H1 (cell line): Measurements from ENCODE around the gene ALK. TPM values are rescaled to one million over a fixed set of nuclear protein-coding genes. Genes with fewer than 3 reads are reported as not detected.

ENCODE experiments used
- ATF2 ChIP-seq: IDR thresholded peaks from 2 replicates; pipeline ENCODE4 v1.6.1; 2012; ENCODE audit warnings: low read length, inconsistent platforms
- BACH1 ChIP-seq: IDR thresholded peaks from 2 replicates; pipeline ENCODE4 v1.6.1; 2012; ENCODE audit warnings: low read length, improper control_type of control experiment
- CHD1 ChIP-seq: IDR thresholded peaks from 2 replicates; pipeline ENCODE4 v1.6.1; 2012; ENCODE audit warnings: low read depth, low read length, improper control_type of control experiment
- CHD7 ChIP-seq: fragments of 300-600 bp; sonication (generic); IDR thresholded peaks from 2 replicates; pipeline ENCODE4 v1.7.1; 2012; ENCODE audit warnings: low read length, moderate library complexity, mild to moderate bottlenecking, inconsistent platforms; ENCODE audit not compliant: insufficient replicate concordance
- KDM5A ChIP-seq: fragments of 200-600 bp; IDR thresholded peaks from 2 replicates; pipeline ENCODE4 v1.7.1; 2012; ENCODE audit warnings: mild to moderate bottlenecking, low read length, inconsistent platforms, mixed read lengths
- SP1 ChIP-seq: IDR thresholded peaks from 2 replicates; pipeline ENCODE4 v1.6.1; 2011; ENCODE audit warnings: low read depth, low read length
- SRF ChIP-seq: IDR thresholded peaks from 2 replicates; pipeline ENCODE4 v1.6.1; 2011; ENCODE audit warnings: mild to moderate bottlenecking, low read depth, low read length, moderate library complexity
- TEAD4 ChIP-seq: IDR thresholded peaks from 2 replicates; pipeline ENCODE4 v1.6.1; 2012; ENCODE audit warnings: low read depth, low read length, inconsistent platforms, mixed read lengths
- ZNF274 ChIP-seq: IDR thresholded peaks from 2 replicates; pipeline ENCODE4 v1.7.0; 2012; ENCODE audit warnings: low read length, borderline replicate concordance; ENCODE audit errors: extremely low read depth
- polyA plus RNA-seq, 7 experiments: library from polyadenylated mRNA; depleted of rRNA in 3 of 7; stranded (reverse) in 5 of 7; unstranded in 2 of 7; fragments of >200 nt in 5 of 7; fragments of 200-250 nt in 2 of 7; gene quantifications; 1 replicate in 5 of 7; 2 replicates in 1 of 7; 4 replicates in 1 of 7; pipeline versions ENCODE4 v1.2.1 to v1.2.3, GENCODE V29; 2011 to 2013; ENCODE audit warnings: missing spikeins in 2 of 7, mixed read lengths in 2 of 7
- total RNA-seq: library from RNA; stranded (reverse); fragmentation: NEBNext Ultra II Directional; extraction: Animal tissue kit (Norgen Biotek cat#: 25700); gene quantifications from 2 replicates; pipeline ENCODE4 v1.2.1, GENCODE V29; 2021

The ALK gene
- total and polyA plus RNA-seq, 2 of the 8 experiments (the other 6 are each of a cell fraction or from before 2014, with no cell fraction given) = 0.02 to 0.09 TPM

GRCh38 chr2:29325544-29325943 is 595.8 kb downstream of the ALK start (continued):
- TF ChIP-seq CHD7 = no peak
- TF ChIP-seq ZNF274 = no peak
- no peak for TF ChIP-seq KDM5A
- no peak for TF ChIP-seq CHD1
- TF ChIP-seq SRF = no peak
- TF ChIP-seq SP1 = no peak
- TF ChIP-seq ATF2 = no peak
- no peak for TF ChIP-seq BACH1
- no peak for TF ChIP-seq TEAD4
